ENCODE results near the gene STRAP. TPM values are rescaled to one million over a fixed set of nuclear protein-coding genes. Genes with fewer than 3 reads are reported as not detected.

The STRAP gene
- total and polyA plus RNA-seq, 2 donors (not counting 3 experiments of a cell fraction or from before 2014, with no cell fraction given): 76.9 to 138 TPM

DNA sequence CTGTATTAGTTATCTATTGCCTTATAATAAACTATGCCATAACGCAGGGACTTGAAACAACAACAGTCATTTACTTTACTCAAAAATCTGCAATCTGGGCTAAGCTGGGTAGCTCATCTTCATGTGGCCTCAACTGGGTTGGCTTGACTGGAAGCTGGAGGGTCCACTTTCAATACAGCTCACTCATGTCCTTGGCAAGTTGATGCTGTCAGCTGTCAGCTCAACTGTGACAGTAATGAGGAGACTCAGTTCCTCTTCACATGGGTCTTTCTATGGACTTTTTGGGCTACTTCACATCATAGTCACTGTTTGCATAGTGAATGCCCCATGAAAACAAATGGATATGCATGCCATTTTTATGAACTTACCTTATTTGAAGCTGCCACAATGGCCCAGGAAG, 33.6 kb upstream of the STRAP start:
- FAIRE-seq: no peak
- dilution Hi-C loops (cut with MboI; ENCODE audit: extremely low pct_ligation_motif_present, low sequenced_read_pairs): no loop called here
- H3K9me1 ChIP-seq (replicated peaks; ENCODE audit: control insufficient read depth, extremely low read depth, insufficient read depth, low read length): no peaks in the 10 kb centered on the region
- H3K4me3 ChIP-seq (replicated peaks in 1 of 3; ENCODE audit: insufficient read depth in 1 of 3, low read depth in 1 of 3, low read length in 3 of 3): no peak overlapping the region
- DNase-seq (ENCODE audit: low read depth, low spot score): no peak
- TF ChIP-seq POLR2A (IDR thresholded peaks at IDR 0.05; ENCODE audit: low read depth, low read length): no peak
- TF ChIP-seq EZH2 (IDR thresholded peaks at IDR 0.05; ENCODE audit: borderline replicate concordance, low read depth, low read length, severe bottlenecking): no peak
- no peak for TF ChIP-seq GATA2 (IDR thresholded peaks at IDR 0.05; ENCODE audit: insufficient read depth, insufficient read length, low read depth, low read length)
- TF ChIP-seq POLR2AphosphoS5 (IDR thresholded peaks at IDR 0.05; ENCODE audit: insufficient read depth, low read depth, low read length): no peak
- TF ChIP-seq JUN (IDR thresholded peaks at IDR 0.05; ENCODE audit: borderline replicate concordance, insufficient read depth, insufficient read length, low read depth): no peak
- TF ChIP-seq MYC (IDR thresholded peaks at IDR 0.05; ENCODE audit: low read depth, low read length): no peak
- TF ChIP-seq FOS (IDR thresholded peaks at IDR 0.05; ENCODE audit: borderline replicate concordance, insufficient read depth, low read length): no peak
- TF ChIP-seq, protein P1, sequence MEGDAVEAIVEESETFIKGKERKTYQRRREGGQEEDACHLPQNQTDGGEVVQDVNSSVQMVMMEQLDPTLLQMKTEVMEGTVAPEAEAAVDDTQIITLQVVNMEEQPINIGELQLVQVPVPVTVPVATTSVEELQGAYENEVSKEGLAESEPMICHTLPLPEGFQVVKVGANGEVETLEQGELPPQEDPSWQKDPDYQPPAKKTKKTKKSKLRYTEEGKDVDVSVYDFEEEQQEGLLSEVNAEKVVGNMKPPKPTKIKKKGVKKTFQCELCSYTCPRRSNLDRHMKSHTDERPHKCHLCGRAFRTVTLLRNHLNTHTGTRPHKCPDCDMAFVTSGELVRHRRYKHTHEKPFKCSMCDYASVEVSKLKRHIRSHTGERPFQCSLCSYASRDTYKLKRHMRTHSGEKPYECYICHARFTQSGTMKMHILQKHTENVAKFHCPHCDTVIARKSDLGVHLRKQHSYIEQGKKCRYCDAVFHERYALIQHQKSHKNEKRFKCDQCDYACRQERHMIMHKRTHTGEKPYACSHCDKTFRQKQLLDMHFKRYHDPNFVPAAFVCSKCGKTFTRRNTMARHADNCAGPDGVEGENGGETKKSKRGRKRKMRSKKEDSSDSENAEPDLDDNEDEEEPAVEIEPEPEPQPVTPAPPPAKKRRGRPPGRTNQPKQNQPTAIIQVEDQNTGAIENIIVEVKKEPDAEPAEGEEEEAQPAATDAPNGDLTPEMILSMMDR (IDR thresholded peaks at IDR 0.05; ENCODE audit: extremely low read depth in 1 of 2, insufficient read depth in 1 of 2, low read depth in 1 of 2, low read length in 2 of 2): no peak
- TF ChIP-seq, protein P2, sequence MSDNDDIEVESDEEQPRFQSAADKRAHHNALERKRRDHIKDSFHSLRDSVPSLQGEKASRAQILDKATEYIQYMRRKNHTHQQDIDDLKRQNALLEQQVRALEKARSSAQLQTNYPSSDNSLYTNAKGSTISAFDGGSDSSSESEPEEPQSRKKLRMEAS (IDR thresholded peaks at IDR 0.05; ENCODE audit: insufficient read depth, insufficient read length): no peak
- no peak overlapping the region for H3K27ac ChIP-seq (ENCODE audit: insufficient read depth, low read depth, low read length)
- no peaks in the 10 kb centered on the region for H3K36me3 ChIP-seq (ENCODE audit: control insufficient read depth in 2 of 2, extremely low read depth in 1 of 2, insufficient read depth in 2 of 2, low read length in 2 of 2)
- H3K27me3 ChIP-seq (ENCODE audit: control insufficient read depth in 2 of 2, insufficient read depth in 2 of 2, low read length in 2 of 2): no peaks in the 10 kb centered on the region
- ChIA-PET POLR2A (no interaction called here), CTCF (interaction anchor here (1.0 to 3.2 kb wide), 3 partner anchors 10 to 264 kb away, joined by 4 to 21 read pairs (median 8); no protein-coding TSS in a partner anchor)
- no peak overlapping the region for H3K9ac ChIP-seq (replicated peaks; ENCODE audit: extremely low read depth, insufficient read depth, low read length)
- no peaks in the 10 kb centered on the region for H4K20me1 ChIP-seq (replicated peaks; ENCODE audit: control insufficient read depth, extremely low read depth, insufficient read depth, low read length)
- no peak overlapping the region for H3K4me2 ChIP-seq (ENCODE audit: insufficient read depth, low read length)
- no peaks in the 10 kb centered on the region for H3K4me1 ChIP-seq (ENCODE audit: control insufficient read depth, extremely low read depth, insufficient read depth, low read length)
- intact Hi-C loops (cut with micrococcal nuclease): no loop called here
- no TSS peak for BruUV-seq (replicated peaks)
- no peaks in the 10 kb centered on the region for H3K9me3 ChIP-seq (replicated peaks; ENCODE audit: control insufficient read depth, insufficient read depth, low read length)
- no peak overlapping the region for H2AFZ ChIP-seq (ENCODE audit: low read depth, low read length)
- no peaks in the 10 kb centered on the region for H3K79me2 ChIP-seq (ENCODE audit: control insufficient read depth, insufficient read depth, low read length)

Measured in endothelial cell of umbilical vein (primary cell).